Measurements from ENCODE around the gene FASLG.

FASLG gene

DNA sequence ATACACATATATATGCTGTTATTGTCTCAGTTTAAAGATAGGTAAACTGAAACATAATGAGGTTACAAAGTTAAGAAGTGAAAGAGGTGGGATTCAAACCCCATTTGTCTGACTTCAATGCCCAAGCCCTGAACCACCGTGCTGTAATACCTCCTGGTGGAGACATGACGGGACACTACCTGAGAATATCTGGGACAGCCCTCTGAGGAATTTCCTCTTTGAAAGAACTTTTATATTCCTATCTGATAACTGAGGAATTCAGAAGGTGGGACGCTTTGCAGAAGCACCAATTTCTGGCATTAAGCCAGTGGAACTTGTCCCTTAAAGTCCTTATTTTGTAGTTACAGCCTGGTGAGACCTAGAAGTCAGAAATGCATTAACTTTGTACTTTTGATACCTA is 32.1 kb upstream of the FASLG start:
- Histone ChIP-seq H3K27ac (no peak overlapping the region), H3K4me1 (peaks cover 26 to 34% (median 29%) of the 10 kb centered on the region in 10 experiments), H3K27me3 (no peaks in the 10 kb centered on the region), H3K36me3 (no peaks in the 10 kb centered on the region), H3K4me3 (no peak overlapping the region), H3K4me2 (no peak overlapping the region), H4K20me1 (no peaks in the 10 kb centered on the region), H3K9ac (no peak overlapping the region), H3K9me3 (replicated peaks in 1 of 11) (peaks cover 4 to 15% (median 11%) of the 10 kb centered on the region in 11 experiments)
- no peak for TF ChIP-seq Cebpa-rat (IDR thresholded peaks at IDR 0.05)

DNA sequence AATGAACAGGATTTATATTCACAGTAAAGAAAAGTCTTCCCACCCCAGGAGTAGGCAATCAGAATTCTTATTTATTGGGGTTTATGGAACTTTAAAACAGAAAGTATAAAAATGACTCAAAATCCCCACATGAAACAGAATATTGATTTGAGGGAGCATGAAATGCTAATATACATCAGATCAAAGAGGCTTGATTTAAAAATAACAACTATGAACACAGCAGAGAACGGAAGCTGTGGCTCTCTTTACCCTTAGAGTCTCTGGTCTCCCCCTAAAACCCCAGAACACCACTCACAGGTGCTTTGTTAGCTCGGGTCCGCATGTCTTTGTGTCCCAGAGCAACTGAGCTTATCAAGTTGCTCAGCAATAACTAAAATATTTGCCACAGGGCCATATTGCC is 31.2 kb upstream of the FASLG start:
- Histone ChIP-seq H3K4me3 (no peak overlapping the region), H3K36me3 (no peaks in the 10 kb centered on the region), H3K27me3 (no peaks in the 10 kb centered on the region), H3K9me3 (replicated peaks in 1 of 11) (peaks cover 0 to 14% (median 10%) of the 10 kb centered on the region in 11 experiments; a peak in 16 of 22 replicates), H3K27ac (0 out of 22 replicates have a peak overlapping the region, but pooled peaks of 1 of the 11 experiments have one; percentile 5), H3K9ac (no peak overlapping the region), H4K20me1 (no peaks in the 10 kb centered on the region), H3K4me2 (peak overlapping the region in 9 of 11 experiments; percentile 14 to 70 (median 57); a peak in 17 of 22 replicates), H3K4me1 (peaks cover 26 to 35% (median 29%) of the 10 kb centered on the region in 10 experiments)
- no peak for TF ChIP-seq Cebpa-rat (IDR thresholded peaks at IDR 0.05)

DNA sequence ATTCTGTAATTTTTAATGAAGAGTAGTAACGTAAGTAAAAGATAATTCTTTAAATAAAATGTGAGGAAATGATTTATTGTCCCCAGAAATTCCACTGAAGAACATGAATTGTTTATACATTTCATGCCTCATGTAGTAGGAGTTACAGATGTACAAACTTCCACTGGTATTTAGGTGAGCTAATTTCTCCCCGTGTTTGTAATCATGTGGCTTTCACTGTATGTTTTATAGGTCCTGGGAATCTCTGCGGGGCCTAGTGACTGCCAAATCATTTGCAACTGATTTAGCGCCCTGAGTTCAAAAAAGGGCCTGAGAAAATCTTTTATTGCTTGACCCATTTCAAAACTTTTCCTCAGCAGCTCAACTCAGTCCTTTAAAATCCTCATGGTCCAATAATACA is 30.5 kb upstream of the FASLG start:
- Histone ChIP-seq H3K36me3 (no peaks in the 10 kb centered on the region), H3K27me3 (no peaks in the 10 kb centered on the region), H3K4me3 (no peak overlapping the region), H4K20me1 (no peaks in the 10 kb centered on the region), H3K9ac (no peak overlapping the region), H3K9me3 (replicated peaks in 1 of 11) (peaks cover 0 to 18% (median 10%) of the 10 kb centered on the region in 11 experiments; a peak in 16 of 22 replicates), H3K27ac (no peak overlapping the region), H3K4me1 (peaks cover 26 to 35% (median 29%) of the 10 kb centered on the region in 10 experiments), H3K4me2 (peak overlapping the region in 5 of 11 experiments; percentile 2 to 70 (median 57); a peak in 7 of 22 replicates)
- no peak for TF ChIP-seq Cebpa-rat (IDR thresholded peaks at IDR 0.05)

DNA sequence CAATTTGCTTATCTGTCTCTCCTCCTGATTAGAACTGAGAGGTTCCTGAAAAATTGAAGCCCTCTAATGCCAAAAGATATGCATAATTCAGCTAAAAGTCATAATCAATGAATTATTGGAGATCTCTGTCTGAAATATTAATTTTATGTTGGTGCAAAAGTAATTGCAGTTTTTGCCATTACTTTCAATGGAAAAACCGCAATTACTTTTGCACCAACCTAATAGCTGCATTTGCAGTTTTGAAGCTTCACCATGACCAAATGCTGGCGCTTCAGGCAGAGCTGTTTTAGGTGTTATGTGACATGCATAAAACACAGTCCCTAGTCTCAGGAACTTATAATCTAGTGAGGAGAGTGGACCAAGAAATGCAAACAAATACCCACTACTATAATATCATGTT is 29.7 kb upstream of the FASLG start:
- peaks cover 0 to 18% (median 10%) of the 10 kb centered on the region in 11 experiments; a peak in 16 of 22 replicates for H3K9me3 ChIP-seq (replicated peaks in 1 of 11)
- H3K27ac ChIP-seq = 0 out of 22 replicates have a peak overlapping the region, but pooled peaks of 1 of the 11 experiments have one; percentile 11
- H4K20me1 ChIP-seq = no peaks in the 10 kb centered on the region
- no peak overlapping the region for H3K9ac ChIP-seq
- H3K4me1 ChIP-seq = peaks cover 26 to 35% (median 29%) of the 10 kb centered on the region in 10 experiments
- no peaks in the 10 kb centered on the region for H3K36me3 ChIP-seq
- H3K27me3 ChIP-seq = no peaks in the 10 kb centered on the region
- no peak for TF ChIP-seq Cebpa-rat (IDR thresholded peaks at IDR 0.05)
- no peak overlapping the region for H3K4me3 ChIP-seq
- peak overlapping the region in 3 of 11 experiments; percentile 54 to 75 (median 68); a peak in 4 of 22 replicates for H3K4me2 ChIP-seq

DNA sequence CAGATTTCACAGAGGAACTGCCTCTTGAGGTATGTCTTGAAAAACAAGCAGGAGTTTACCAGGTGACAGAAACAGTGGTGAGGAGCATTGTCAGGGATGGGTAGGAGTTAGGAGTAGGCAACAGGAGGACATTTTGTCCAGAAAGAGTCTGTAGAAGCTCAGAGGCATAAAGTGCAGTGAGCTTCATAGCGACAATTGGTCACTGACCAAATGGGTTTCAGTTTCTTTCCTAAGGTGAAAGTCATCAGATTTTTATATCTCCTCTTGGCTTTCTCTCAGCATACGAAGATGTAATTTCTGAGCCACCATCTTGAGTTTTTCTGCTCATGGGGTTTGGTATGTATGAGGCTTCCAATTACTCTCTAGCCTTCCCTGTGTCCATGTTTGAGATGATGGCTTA is 29.3 kb upstream of the FASLG start:
- no peaks in the 10 kb centered on the region for H3K36me3 ChIP-seq
- TF ChIP-seq Cebpa-rat (IDR thresholded peaks at IDR 0.05) = no peak
- H3K4me1 ChIP-seq = peaks cover 26 to 35% (median 29%) of the 10 kb centered on the region in 10 experiments
- peak overlapping the region in 3 of 11 experiments; percentile 16 to 46 (median 44); a peak in 3 of 22 replicates for H3K27ac ChIP-seq
- peak overlapping the region in 10 of 11 experiments; percentile 19 to 75 (median 54); a peak in 15 of 22 replicates for H3K4me2 ChIP-seq
- no peaks in the 10 kb centered on the region for H3K27me3 ChIP-seq
- no peaks in the 10 kb centered on the region for H4K20me1 ChIP-seq
- no peak overlapping the region for H3K9ac ChIP-seq
- no peak overlapping the region for H3K4me3 ChIP-seq
- peaks cover 0 to 18% (median 10%) of the 10 kb centered on the region in 11 experiments; a peak in 16 of 22 replicates for H3K9me3 ChIP-seq (replicated peaks in 1 of 11)

DNA sequence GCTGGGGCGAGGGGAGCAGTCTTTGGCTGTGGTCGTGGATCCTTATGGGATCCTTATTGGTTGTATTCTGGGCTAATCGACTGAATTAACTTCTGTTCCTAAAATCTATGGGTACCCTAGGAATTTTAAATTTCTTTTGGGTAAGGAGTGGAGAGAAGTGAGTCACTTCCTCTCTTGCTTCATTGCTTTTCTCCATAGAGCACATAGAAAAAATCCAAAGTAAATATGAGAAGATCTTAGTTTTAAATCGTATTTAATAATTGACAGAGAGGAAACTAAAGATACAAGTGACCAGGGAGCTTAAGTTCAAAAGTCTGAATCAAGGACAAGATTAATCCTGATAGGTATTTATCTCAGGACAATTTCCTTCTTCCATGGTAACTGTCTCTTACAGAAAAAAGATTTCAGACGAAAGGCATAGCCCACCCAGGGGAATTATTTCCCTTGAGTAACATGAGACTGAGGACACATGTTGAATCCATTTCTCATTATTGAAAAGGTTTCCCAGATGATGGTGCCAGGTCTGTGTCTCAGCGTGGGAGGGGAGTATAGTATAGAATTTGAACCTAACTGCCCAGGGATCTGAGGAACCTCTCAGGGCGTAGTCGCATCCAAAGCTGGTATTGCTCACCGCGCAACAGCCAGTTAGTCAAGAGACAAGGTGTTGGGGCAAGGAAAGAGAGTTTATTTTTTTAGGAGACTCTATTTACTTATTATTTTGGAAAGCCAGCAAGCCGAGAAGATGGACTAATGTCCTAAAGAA is 28.7 kb upstream of the FASLG start:
- TF ChIP-seq Cebpa-rat (IDR thresholded peaks at IDR 0.05) = no peak
- Histone ChIP-seq H3K4me1 (peaks cover 26 to 35% (median 29%) of the 10 kb centered on the region in 10 experiments), H3K4me2 (peak overlapping the region; percentile 3 to 75 (median 53); a peak in 20 of 22 replicates), H4K20me1 (no peaks in the 10 kb centered on the region), H3K9ac (no peak overlapping the region), H3K36me3 (no peaks in the 10 kb centered on the region), H3K27ac (peak overlapping the region in 6 of 11 experiments; percentile 2 to 46 (median 17); a peak in 4 of 22 replicates), H3K9me3 (replicated peaks in 1 of 11) (peaks cover 0 to 18% (median 10%) of the 10 kb centered on the region in 11 experiments; a peak in 16 of 22 replicates), H3K4me3 (no peak overlapping the region), H3K27me3 (no peaks in the 10 kb centered on the region)

DNA sequence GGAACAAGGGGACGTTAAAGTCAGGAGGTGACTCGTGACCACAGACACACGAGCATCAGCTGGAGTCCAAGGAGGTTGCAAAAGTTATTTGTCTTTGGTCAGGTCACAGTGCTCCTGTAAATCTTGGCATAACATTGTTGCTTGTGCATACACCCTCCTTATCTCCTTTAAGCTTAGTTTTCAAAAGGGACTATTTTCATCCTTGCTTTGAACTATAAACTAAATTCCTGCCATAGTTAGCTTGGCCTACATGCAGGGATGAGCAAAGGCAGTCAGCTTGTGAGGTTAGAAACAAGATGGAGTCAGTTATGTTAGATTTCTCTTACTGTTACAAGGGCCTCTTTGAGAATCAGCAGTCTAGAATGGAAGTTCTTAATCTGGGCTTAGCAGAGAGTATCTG is 28.0 kb upstream of the FASLG start:
- Histone ChIP-seq H3K36me3 (no peaks in the 10 kb centered on the region), H3K27me3 (no peaks in the 10 kb centered on the region), H3K4me3 (no peak overlapping the region), H4K20me1 (no peaks in the 10 kb centered on the region), H3K9ac (no peak overlapping the region), H3K4me1 (peaks cover 26 to 35% (median 29%) of the 10 kb centered on the region in 10 experiments), H3K4me2 (peak overlapping the region in 9 of 11 experiments; percentile 19 to 75 (median 54); a peak in 18 of 22 replicates), H3K27ac (peak overlapping the region in 3 of 11 experiments; percentile 11 to 44 (median 16); a peak in 3 of 22 replicates), H3K9me3 (replicated peaks in 1 of 11) (peaks cover 0 to 18% (median 10%) of the 10 kb centered on the region in 11 experiments; a peak in 16 of 22 replicates)
- no peak for TF ChIP-seq Cebpa-rat (IDR thresholded peaks at IDR 0.05)

DNA sequence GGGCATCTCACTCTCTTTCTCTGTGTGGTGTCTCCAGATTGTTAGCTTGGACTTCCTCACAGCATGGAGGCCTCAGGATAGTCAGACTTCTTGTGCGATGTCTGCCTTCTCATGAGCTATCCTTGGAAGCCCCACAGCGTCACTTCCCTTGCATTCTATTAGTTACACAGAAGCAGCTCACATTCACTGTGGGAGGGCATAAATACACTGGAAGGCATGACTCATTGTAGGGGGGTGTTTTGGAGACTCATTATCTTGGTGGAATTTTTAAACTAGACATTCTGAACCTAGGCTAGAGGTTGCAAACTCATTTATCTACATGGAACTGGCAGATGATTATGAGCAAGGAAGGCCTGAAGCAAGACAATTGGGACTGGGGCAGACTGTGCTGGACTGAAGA is 21.4 kb upstream of the FASLG start:
- no peak for TF ChIP-seq Cebpa-rat (IDR thresholded peaks at IDR 0.05)
- no peaks in the 10 kb centered on the region for H3K36me3 ChIP-seq
- peaks cover 0 to 11% (median 0%) of the 10 kb centered on the region in 11 experiments; a peak in 4 of 22 replicates for H3K9me3 ChIP-seq (replicated peaks in 1 of 11)
- H3K4me1 ChIP-seq = no peaks in the 10 kb centered on the region; a peak in 1 of 20 replicates
- no peak overlapping the region for H3K27ac ChIP-seq
- no peak overlapping the region for H3K4me3 ChIP-seq
- H3K4me2 ChIP-seq = no peak overlapping the region
- H3K27me3 ChIP-seq = no peaks in the 10 kb centered on the region
- H4K20me1 ChIP-seq = no peaks in the 10 kb centered on the region
- no peak overlapping the region for H3K9ac ChIP-seq

DNA sequence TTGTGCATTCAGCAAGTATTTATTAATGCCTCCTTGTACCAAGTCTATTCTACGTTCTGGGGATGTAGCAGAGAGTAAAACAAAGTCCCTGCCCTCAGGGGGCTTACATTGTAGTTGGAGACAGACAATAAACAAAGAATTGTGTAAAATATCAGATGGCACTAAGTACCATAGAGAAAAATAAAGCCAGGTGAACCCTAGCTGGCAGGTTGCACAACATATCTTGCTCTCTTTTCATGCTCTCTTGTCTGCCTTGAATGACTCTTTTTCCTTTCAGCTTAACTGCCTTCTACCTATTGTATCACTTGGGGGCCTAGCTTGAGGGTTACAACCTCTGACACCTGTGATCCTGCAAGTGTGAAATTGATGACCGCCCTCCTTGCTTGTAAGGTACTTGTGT is 20.7 kb upstream of the FASLG start:
- no peaks in the 10 kb centered on the region for H3K27me3 ChIP-seq
- H3K4me1 ChIP-seq = peaks cover 4 to 7% (median 6%) of the 10 kb centered on the region in 10 experiments
- no peak overlapping the region for H3K4me2 ChIP-seq
- H3K4me3 ChIP-seq = no peak overlapping the region
- H4K20me1 ChIP-seq = no peaks in the 10 kb centered on the region
- TF ChIP-seq Cebpa-rat (IDR thresholded peaks at IDR 0.05) = no peak
- peaks cover 0 to 11% (median 0%) of the 10 kb centered on the region in 11 experiments; a peak in 1 of 22 replicates for H3K9me3 ChIP-seq (replicated peaks in 1 of 11)
- no peak overlapping the region for H3K9ac ChIP-seq
- no peak overlapping the region for H3K27ac ChIP-seq
- H3K36me3 ChIP-seq = no peaks in the 10 kb centered on the region
